Transverse colon (tissue), 4 donors: ENCODE data around the gene FMNL2. TPM values are rescaled to one million over a fixed set of nuclear protein-coding genes. Genes with fewer than 3 reads are reported as not detected.
"Not testable (repeated sequence)": the region's sequence is repeated elsewhere in the genome, so short reads cannot be mapped to it uniquely, and the experiment has no call there.

Experiments used
- DNase-seq: peaks from one replicate; pipeline ENCODE4 v3.0.0-alpha.2; 2019
- H3K27ac ChIP-seq, 4 donors: fragments of 200-600 bp; sonication (generic); 2 replicates each; pipeline ENCODE4 v1.5.1; 2016 to 2018; ENCODE audit warnings: inconsistent platforms in 4 of 4
- H3K27me3 ChIP-seq: fragments of 200-600 bp; sonication (generic); 2 replicates; pipeline ENCODE4 v1.5.1; 2017; ENCODE audit warnings: inconsistent platforms
- H3K36me3 ChIP-seq, 4 donors: fragments of 200-600 bp; sonication (generic); 2 replicates each; pipeline ENCODE4 v1.5.1; 2017 to 2019; ENCODE audit warnings: inconsistent platforms in 4 of 4
- H3K4me1 ChIP-seq, 4 donors: fragments of 200-600 bp; sonication (generic); 2 replicates each; pipeline ENCODE4 v1.5.1; 2017 to 2020; ENCODE audit warnings: inconsistent platforms in 4 of 4
- H3K4me3 ChIP-seq, 4 donors: fragments of 200-600 bp; sonication (generic); 1 replicate in 1 of 4; 2 replicates in 3 of 4; pipeline versions ENCODE4 v1.5.1 to v1.6.1; 2017 to 2019; ENCODE audit warnings: inconsistent platforms in 4 of 4
- H3K9me3 ChIP-seq, 2 donors: fragments of 200-600 bp; sonication (generic); 2 replicates each; pipeline ENCODE4 v1.5.1; 2017 to 2019; ENCODE audit warnings: inconsistent platforms in 2 of 2
- CTCF ChIP-seq, 5 experiments: fragments of 200-600 bp in 3 of 5; fragments of 450-650 bp in 2 of 5; sonication (generic) in 3 of 5; IDR thresholded peaks; 1 replicate in 2 of 5; 2 replicates in 3 of 5; pipeline ENCODE4 v1.5.1; 2016 to 2017; ENCODE audit warnings: antibody characterized with exemption in 5 of 5, inconsistent platforms in 3 of 5, mild to moderate bottlenecking in 2 of 5, moderate library complexity in 1 of 5
- EP300 ChIP-seq: sonication (generic); formaldehyde crosslinking; IDR thresholded peaks from one replicate; pipeline ENCODE4 v1.6.1; 2017; ENCODE audit warnings: antibody characterized with exemption, low read depth
- POLR2A ChIP-seq: fragments of 450-650 bp; IDR thresholded peaks from one replicate; pipeline ENCODE4 v1.6.1; 2016; ENCODE audit warnings: antibody characterized with exemption, mild to moderate bottlenecking, moderate library complexity
- POLR2AphosphoS5 ChIP-seq, 3 donors: sonication (generic); formaldehyde crosslinking; IDR thresholded peaks; one replicate each; pipeline ENCODE4 v1.6.1; 2016; ENCODE audit warnings: antibody characterized with exemption in 3 of 3
- WGBS, 2 donors: methylation state at CpG; one replicate each; pipeline ENCODE4 v1.1.5; 2018; ENCODE audit warnings: low coverage in 1 of 2; 5-methylcytosine and 5-hydroxymethylcytosine counted together
- in situ Hi-C, 4 donors: fragments of 200-750 bp; cut with MboI; loops; one replicate each; pipeline versions ENCODE4 v1.15.0 to v1.15.1; 2017; ENCODE audit warnings: low sequenced_read_pairs in 3 of 4, low pct_ligation_motif_present in 1 of 4, low pct_unique_long_range_greater_than_20kb in 1 of 4
- intact Hi-C: fragments of 100-400 bp; cut with DNase I; formaldehyde crosslinking; loops from one replicate; pipeline ENCODE4 v1.15.1; 2023; ENCODE audit warnings: low total_unique reads
- total RNA-seq, 4 donors: library from RNA; depleted of rRNA; stranded (reverse); fragments of >200 nt; gene quantifications; one replicate each; pipeline ENCODE4 v1.1.0, GENCODE V29; 2016

Gene FMNL2
- total RNA-seq, 4 donors from 2014 or later, result 9.2 to 31.4 (median 23.9) TPM

- H3K9me3 ChIP-seq, result no peaks in the 10 kb centered on the region
- 60 to 68% methylated on average over 1 to 3 of the region's 3 CpGs for WGBS, 2 donors
- no peaks in the 10 kb centered on the region for H3K36me3 ChIP-seq
- no peaks in the 10 kb centered on the region for H3K4me1 ChIP-seq
- no peak overlapping the region for H3K4me3 ChIP-seq
- no peaks in the 10 kb centered on the region for H3K27me3 ChIP-seq
- intact Hi-C loops (no loop called here), in situ Hi-C loops (no loop called here)
- DNase-seq, result no peak
- H3K27ac ChIP-seq, result no peak overlapping the region
- TF ChIP-seq POLR2AphosphoS5 (IDR thresholded peaks at IDR 0.05) (no peak), POLR2A (no peak), EP300 (no peak), CTCF (IDR thresholded peaks at IDR 0.05) (no peak)
Measured at GRCh38 chr2:152319822-152320570, 15.0 kb upstream of the FMNL2 start.

GRCh38 chr2:152320814-152321213 lies 14.2 kb upstream of the FMNL2 start:
- no peak overlapping the region for H3K4me3 ChIP-seq
- H3K9me3 ChIP-seq, result no peaks in the 10 kb centered on the region
- H3K27ac ChIP-seq, result no peak overlapping the region
- in situ Hi-C loops (no loop called here), intact Hi-C loops (no loop called here)
- 91 to 96% methylated on average over 3 to 5 of the region's 5 CpGs for WGBS, 2 donors
- no peaks in the 10 kb centered on the region for H3K4me1 ChIP-seq
- DNase-seq, result no peak
- H3K27me3 ChIP-seq, result no peaks in the 10 kb centered on the region
- H3K36me3 ChIP-seq, result no peaks in the 10 kb centered on the region
- no peak for TF ChIP-seq EP300
- no peak for TF ChIP-seq POLR2AphosphoS5 (IDR thresholded peaks at IDR 0.05)
- no peak for TF ChIP-seq POLR2A
- TF ChIP-seq CTCF (IDR thresholded peaks at IDR 0.05), result no peak

- Histone ChIP-seq H3K9me3 (no peaks in the 10 kb centered on the region), H3K36me3 (no peaks in the 10 kb centered on the region), H3K27me3 (no peaks in the 10 kb centered on the region), H3K4me3 (no peak overlapping the region), H3K4me1 (no peaks in the 10 kb centered on the region), H3K27ac (no peak overlapping the region)
- no peak for TF ChIP-seq POLR2AphosphoS5 (IDR thresholded peaks at IDR 0.05)
- TF ChIP-seq POLR2A, result no peak
- no peak for TF ChIP-seq CTCF (IDR thresholded peaks at IDR 0.05)
- TF ChIP-seq EP300, result no peak
- intact Hi-C loops (no loop called here), in situ Hi-C loops (no loop called here)
- no peak for DNase-seq
- WGBS, 2 donors, result 84 to 91% methylated on average over 3 to 4 of the region's 4 CpGs
Measured at GRCh38 chr2:152322222-152322621, 12.8 kb upstream of the FMNL2 start.

- 85 to 88% methylated on average over 5 of the region's 5 CpGs for WGBS, 2 donors
- H3K9me3 ChIP-seq, H3K27me3 ChIP-seq, DNase-seq, intact Hi-C loops, H3K36me3 ChIP-seq, H3K4me1 ChIP-seq, H3K4me3 ChIP-seq, H3K27ac ChIP-seq: not testable (repeated sequence)
- in situ Hi-C loops, result loop anchor here in 2 of 4 donors (25.0 kb wide), 2 partner anchors 138 to 287 kb away; partner anchors contain the start of gene STAM2 (in 2 of the 2)
Measured at GRCh38 chr2:152325126-152325525, 9.8 kb upstream of the FMNL2 start.

GRCh38 chr2:152326710-152327109 lies 8.3 kb upstream of the FMNL2 start:
- Histone ChIP-seq H3K36me3 (no peaks in the 10 kb centered on the region), H3K27me3 (no peaks in the 10 kb centered on the region), H3K27ac (no peak overlapping the region), H3K9me3 (no peaks in the 10 kb centered on the region), H3K4me1 (no peaks in the 10 kb centered on the region), H3K4me3 (no peak overlapping the region)
- no peak for DNase-seq
- 84 to 99% methylated on average over 3 of the region's 3 CpGs for WGBS, 2 donors
- intact Hi-C loops (no loop called here), in situ Hi-C loops (loop anchor here in 2 of 4 donors (25.0 kb wide), 2 partner anchors 139 to 286 kb away; partner anchors contain the start of gene STAM2 (in 2 of the 2))
- TF ChIP-seq POLR2AphosphoS5 (IDR thresholded peaks at IDR 0.05) (no peak), POLR2A (no peak), CTCF (IDR thresholded peaks at IDR 0.05) (no peak), EP300 (no peak)
